CD4-positive, alpha-beta T cell (primary cell): ENCODE results near the gene SASH3. TPM values are rescaled to one million over a fixed set of nuclear protein-coding genes. Genes with fewer than 3 reads are reported as not detected.

Experiments
- ATAC-seq: fragments of 200-7000 bp; cut with Tn5 transposase; one replicate; pipeline ENCODE4 v1.10.0; 2022; ENCODE audit warnings: mild to moderate bottlenecking; ENCODE audit not compliant: poor library complexity
- CTCF ChIA-PET: fragments of 350-600 bp; sonication (Branson Sonifier 250); formaldehyde crosslinking; loops from one replicate; lab custom pipeline; 2021; ENCODE audit warnings: antibody characterized with exemption, inconsistent platforms; lab: Charles Lee
- POLR2A ChIA-PET: fragments of 350-600 bp; sonication (Branson Sonifier 250); formaldehyde crosslinking; loops from one replicate; lab custom pipeline; 2021; ENCODE audit warnings: antibody characterized with exemption, inconsistent platforms; lab: Charles Lee
- DNase-seq, 14 experiments: peaks; one replicate each; pipeline ENCODE4 v3.0.0-alpha.2; 2013 to 2020; ENCODE audit warnings: mixed read lengths in 2 of 14
- H3K27ac ChIP-seq, 2 donors: one replicate each; pipeline versions ENCODE4 v1.5.1 to v1.7.0; 2013; ENCODE audit warnings: low read length in 2 of 2, low read depth in 1 of 2, mild to moderate bottlenecking in 1 of 2
- H3K27me3 ChIP-seq, 2 experiments: 1 replicate in 1 of 2; 2 replicates in 1 of 2; pipeline versions ENCODE4 v1.6.1 to v1.7.0; 2013; ENCODE audit warnings: low read length in 2 of 2, control low read depth in 1 of 2, mild to moderate bottlenecking in 1 of 2, moderate library complexity in 1 of 2; ENCODE audit not compliant: insufficient read depth in 2 of 2, control insufficient read depth in 1 of 2
- H3K36me3 ChIP-seq: one replicate; pipeline ENCODE4 v1.6.1; 2013; ENCODE audit warnings: low read length, control low read depth; ENCODE audit not compliant: insufficient read depth
- H3K4me1 ChIP-seq: one replicate; pipeline ENCODE4 v1.6.1; 2013; ENCODE audit warnings: low read length, control low read depth; ENCODE audit not compliant: insufficient read depth
- H3K4me3 ChIP-seq: one replicate; pipeline ENCODE4 v1.5.1; 2013; ENCODE audit warnings: mild to moderate bottlenecking, low read length, moderate library complexity
- H3K9me3 ChIP-seq, 2 experiments: 1 replicate in 1 of 2; 2 replicates in 1 of 2; pipeline versions ENCODE4 v1.6.1 to v1.7.0; 2013; ENCODE audit warnings: low read length in 2 of 2, mild to moderate bottlenecking in 2 of 2, control low read depth in 1 of 2, moderate library complexity in 1 of 2; ENCODE audit not compliant: control insufficient read depth in 1 of 2, insufficient read depth in 1 of 2
- H3K27ac Mint-ChIP-seq: one replicate; pipeline ENCODE4 v1.8.0; 2020; ENCODE audit warnings: mixed read lengths
- H3K27me3 Mint-ChIP-seq: one replicate; pipeline ENCODE4 v1.8.0; 2021; ENCODE audit warnings: mixed read lengths
- H3K36me3 Mint-ChIP-seq: one replicate; pipeline ENCODE4 v1.8.0; 2021; ENCODE audit warnings: low read depth, mixed read lengths
- H3K4me1 Mint-ChIP-seq: one replicate; pipeline ENCODE4 v1.8.0; 2021; ENCODE audit warnings: low read depth, mixed read lengths
- H3K4me3 Mint-ChIP-seq: one replicate; pipeline ENCODE4 v1.8.0; 2020; ENCODE audit warnings: mild to moderate bottlenecking, mixed read lengths
- H3K9me3 Mint-ChIP-seq: one replicate; pipeline ENCODE4 v1.8.0; 2020; ENCODE audit warnings: mixed read lengths
- intact Hi-C, 2 experiments: fragments of 100-400 bp; cut with DNase I in 1 of 2; cut with micrococcal nuclease in 1 of 2; formaldehyde crosslinking; loops; one replicate each; pipeline versions ENCODE4 v1.15.1 to v1.9.0; 2023 to 2025; cut with DNase I, micrococcal nuclease
- total RNA-seq, 174 experiments: library from RNA in 2 of 174; stranded (reverse) in 2 of 174; gene quantifications; one replicate each; pipeline ENCODE4 v1.2.3 and lab custom pipeline; 2021 to 2026
- TF ChIP-seq, protein P1 (sequence below): fragments of 200-600 bp; IDR thresholded peaks from one replicate; pipeline ENCODE4 v1.8.0; 2022; ENCODE audit warnings: antibody characterized with exemption, mild to moderate bottlenecking

Gene SASH3
- total RNA-seq, 2 experiments from 2014 or later = 69.0 to 70.8 TPM

DNA sequence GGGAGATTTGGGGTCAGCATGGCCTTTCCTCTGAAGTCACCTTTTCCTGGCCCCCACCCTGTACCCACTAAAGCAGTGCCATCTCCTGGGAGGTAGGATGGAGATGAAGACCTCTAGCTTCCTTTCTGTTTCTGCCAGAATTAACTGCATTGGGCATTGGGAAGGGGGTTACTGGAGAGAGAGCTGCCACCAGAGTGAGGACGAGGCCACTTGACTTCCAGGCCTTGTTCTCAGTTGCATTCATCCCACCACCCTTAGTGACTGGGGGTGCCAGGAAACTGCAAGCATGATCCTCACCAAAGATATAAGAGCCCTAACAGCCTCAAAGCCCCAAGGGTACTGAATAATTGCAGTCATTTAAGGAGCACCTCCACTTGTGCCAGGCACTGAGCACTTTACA, 15.8 kb downstream of the SASH3 start:
- H3K9me3 Mint-ChIP-seq = no peaks in the 10 kb centered on the region
- H3K4me3 ChIP-seq = no peak overlapping the region
- CTCF ChIA-PET = no interaction called here
- no peaks in the 10 kb centered on the region for H3K27me3 Mint-ChIP-seq
- H3K36me3 ChIP-seq = peaks cover 69% of the 10 kb centered on the region
- H3K4me3 Mint-ChIP-seq = no peak overlapping the region
- POLR2A ChIA-PET = interaction anchor here (0.7 to 2.0 kb wide), 5 partner anchors 11 to 69 kb away, joined by 4 to 8 read pairs (median 4); no protein-coding TSS in a partner anchor
- no peaks in the 10 kb centered on the region for H3K9me3 ChIP-seq
- intact Hi-C loops = no loop called here
- H3K27me3 ChIP-seq = no peaks in the 10 kb centered on the region
- TF ChIP-seq, protein P1, sequence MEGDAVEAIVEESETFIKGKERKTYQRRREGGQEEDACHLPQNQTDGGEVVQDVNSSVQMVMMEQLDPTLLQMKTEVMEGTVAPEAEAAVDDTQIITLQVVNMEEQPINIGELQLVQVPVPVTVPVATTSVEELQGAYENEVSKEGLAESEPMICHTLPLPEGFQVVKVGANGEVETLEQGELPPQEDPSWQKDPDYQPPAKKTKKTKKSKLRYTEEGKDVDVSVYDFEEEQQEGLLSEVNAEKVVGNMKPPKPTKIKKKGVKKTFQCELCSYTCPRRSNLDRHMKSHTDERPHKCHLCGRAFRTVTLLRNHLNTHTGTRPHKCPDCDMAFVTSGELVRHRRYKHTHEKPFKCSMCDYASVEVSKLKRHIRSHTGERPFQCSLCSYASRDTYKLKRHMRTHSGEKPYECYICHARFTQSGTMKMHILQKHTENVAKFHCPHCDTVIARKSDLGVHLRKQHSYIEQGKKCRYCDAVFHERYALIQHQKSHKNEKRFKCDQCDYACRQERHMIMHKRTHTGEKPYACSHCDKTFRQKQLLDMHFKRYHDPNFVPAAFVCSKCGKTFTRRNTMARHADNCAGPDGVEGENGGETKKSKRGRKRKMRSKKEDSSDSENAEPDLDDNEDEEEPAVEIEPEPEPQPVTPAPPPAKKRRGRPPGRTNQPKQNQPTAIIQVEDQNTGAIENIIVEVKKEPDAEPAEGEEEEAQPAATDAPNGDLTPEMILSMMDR = no peak
- DNase-seq = no peak
- H3K4me1 ChIP-seq = peaks cover 16% of the 10 kb centered on the region
- H3K36me3 Mint-ChIP-seq = peaks cover 62% of the 10 kb centered on the region
- no peak for ATAC-seq
- peaks cover 14% of the 10 kb centered on the region for H3K4me1 Mint-ChIP-seq
- no peak overlapping the region for H3K27ac ChIP-seq
- H3K27ac Mint-ChIP-seq = no peak overlapping the region

DNA sequence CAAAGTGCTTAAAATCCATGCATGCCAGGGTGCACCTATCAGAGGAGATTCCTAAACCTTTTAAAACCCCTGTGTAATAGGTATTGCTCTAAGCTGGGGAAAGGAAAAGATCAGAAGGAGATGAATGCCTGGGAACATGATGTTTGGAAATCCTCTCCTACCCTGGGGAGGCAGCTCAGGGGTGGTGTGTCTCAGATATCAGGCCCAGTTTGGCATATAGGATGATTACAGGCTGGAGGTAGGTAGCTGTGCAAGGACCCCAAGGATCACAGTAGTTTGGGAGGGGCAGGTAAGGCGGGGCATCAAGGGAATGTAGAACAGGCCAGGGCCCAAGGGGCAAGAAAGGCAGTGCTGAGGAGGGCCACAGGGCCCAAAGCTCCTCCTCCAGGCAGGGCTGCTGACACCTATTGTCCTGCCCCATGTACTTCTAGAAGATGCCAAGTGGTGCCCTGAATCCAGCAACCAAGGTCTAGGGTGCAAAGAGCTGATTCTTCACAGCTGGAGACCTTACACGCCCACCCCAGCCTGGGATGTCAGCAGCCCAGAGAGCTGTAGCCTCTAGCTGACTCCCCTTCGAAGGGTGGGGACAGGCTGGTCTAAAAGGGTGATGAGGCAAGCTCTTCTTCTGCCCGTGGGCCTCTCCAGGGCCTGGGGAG, 17.6 kb downstream of the SASH3 start:
- no peak for DNase-seq
- Mint-ChIP-seq H3K27ac (peak overlapping the region; percentile 63), H3K4me1 (peaks cover 14% of the 10 kb centered on the region), H3K9me3 (no peaks in the 10 kb centered on the region), H3K27me3 (no peaks in the 10 kb centered on the region), H3K4me3 (no peak overlapping the region), H3K36me3 (peaks cover 51% of the 10 kb centered on the region)
- CTCF ChIA-PET = no interaction called here
- POLR2A ChIA-PET = interaction anchor here (1.0 to 2.5 kb wide), 3 partner anchors 10 to 61 kb away, joined by 4 to 19 read pairs (median 4); no protein-coding TSS in a partner anchor
- Histone ChIP-seq H3K9me3 (no peaks in the 10 kb centered on the region), H3K36me3 (peaks cover 51% of the 10 kb centered on the region), H3K4me3 (no peak overlapping the region), H3K27ac (no peak overlapping the region), H3K27me3 (no peaks in the 10 kb centered on the region), H3K4me1 (peaks cover 7% of the 10 kb centered on the region)
- ATAC-seq = no peak
- intact Hi-C loops = no loop called here
- TF ChIP-seq, protein P1 = no peak

DNA sequence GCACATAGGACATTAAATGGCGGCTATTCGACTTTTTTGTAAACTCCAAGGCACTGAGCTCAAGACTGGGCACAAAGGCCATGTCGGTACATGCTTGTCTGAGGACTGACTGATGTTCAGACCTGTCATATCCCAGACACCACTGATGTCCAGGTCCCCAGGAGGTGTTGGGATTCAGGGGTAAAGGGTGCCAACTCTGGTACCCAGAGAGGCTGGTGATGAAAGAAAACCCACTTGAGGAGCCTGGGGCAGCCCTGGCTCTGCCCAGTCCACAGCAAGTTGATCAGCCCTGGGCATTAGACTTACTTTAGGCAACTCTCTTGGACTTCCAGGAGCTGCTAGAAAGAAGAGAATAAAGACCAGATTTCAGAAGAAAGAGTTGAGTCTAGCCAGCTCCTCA, 18.7 kb downstream of the SASH3 start:
- ATAC-seq (no peak), DNase-seq (no peak)
- CTCF ChIA-PET = interaction anchor here (1.5 kb wide), 1 partner anchor 39 kb away, joined by 4 read pairs; no protein-coding TSS in a partner anchor
- Histone ChIP-seq H3K36me3 (peaks cover 40% of the 10 kb centered on the region), H3K4me3 (no peak overlapping the region), H3K27me3 (no peaks in the 10 kb centered on the region), H3K4me1 (peaks cover 3% of the 10 kb centered on the region), H3K27ac (peak overlapping the region in 1 of 2 donors; percentile 10), H3K9me3 (no peaks in the 10 kb centered on the region)
- TF ChIP-seq, protein P1 = no peak
- Mint-ChIP-seq H3K9me3 (no peaks in the 10 kb centered on the region), H3K36me3 (peaks cover 40% of the 10 kb centered on the region), H3K4me3 (no peak overlapping the region), H3K4me1 (peaks cover 14% of the 10 kb centered on the region), H3K27me3 (no peaks in the 10 kb centered on the region), H3K27ac (peak overlapping the region; percentile 71)
- intact Hi-C loops = no loop called here
- POLR2A ChIA-PET = interaction anchor here (1.0 to 2.5 kb wide), 5 partner anchors 11 to 161 kb away, joined by 3 to 19 read pairs (median 4); no protein-coding TSS in a partner anchor
